ENCODE data around the gene LRRC74B.
"Not testable (repeated sequence)": the region's sequence is repeated elsewhere in the genome, so short reads cannot be mapped to it uniquely, and the experiment has no call there.

The LRRC74B gene

GRCh38 chr22:21044931-21045584 lies 688 bp upstream of the LRRC74B start:
- no peak overlapping the region for H2BK120ac ChIP-seq (ENCODE audit: low read depth, low read length)
- peak overlapping the region; percentile 52 for H3K4me2 ChIP-seq (ENCODE audit: insufficient read depth, low read length, poor library complexity, severe bottlenecking)
- peak overlapping the region; percentile 35 for H2BK5ac ChIP-seq (ENCODE audit: low read length)
- no CpG with 5 or more reads among the region's 15 CpGs for WGBS, 2 donors (ENCODE audit: extremely low coverage in 2 of 2, insufficient read length in 2 of 2, insufficient replicate concordance in 1 of 2)
- H3K14ac ChIP-seq (ENCODE audit: low read length) = no peak overlapping the region
- H2BK15ac ChIP-seq (ENCODE audit: low read length) = peak overlapping the region; percentile 69
- no peak overlapping the region for H4K8ac ChIP-seq (ENCODE audit: low read depth, low read length)
- H2AFZ ChIP-seq (ENCODE audit: low read length) = peak overlapping the region; percentile 64
- peak overlapping the region; percentile 41 for H2BK12ac ChIP-seq (ENCODE audit: low read length)
- H3K23ac ChIP-seq (ENCODE audit: low read depth, low read length, poor library complexity) = peak overlapping the region; percentile 89
- H3K18ac ChIP-seq (ENCODE audit: low read length) = peak overlapping the region; percentile 83
- H3K9me3 ChIP-seq (replicated peaks in 1 of 2; ENCODE audit: control insufficient read depth in 2 of 2, insufficient read depth in 1 of 2, low read depth in 1 of 2, low read length in 2 of 2) = no peaks in the 10 kb centered on the region
- no peak overlapping the region for H3K4ac ChIP-seq (ENCODE audit: low read length)
- no peak overlapping the region for H2AK5ac ChIP-seq (ENCODE audit: low read depth, low read length)
- peak overlapping the region in 1 of 2 donors; percentile 58 for H3K4me3 ChIP-seq (ENCODE audit: low read length in 2 of 2)
- no peaks in the 10 kb centered on the region for H3K79me1 ChIP-seq (ENCODE audit: low read depth, low read length)
- H3K4me1 ChIP-seq (ENCODE audit: control insufficient read depth in 2 of 2, insufficient read depth in 1 of 2, low read depth in 1 of 2, low read length in 2 of 2) = peaks cover 12 to 15% of the 10 kb centered on the region in 2 donors
- no peak overlapping the region for H4K91ac ChIP-seq (ENCODE audit: low read depth, low read length, poor library complexity)
- no peaks in the 10 kb centered on the region for H3K36me3 ChIP-seq (replicated peaks in 1 of 2; ENCODE audit: control insufficient read depth in 2 of 2, insufficient read depth in 2 of 2, low read length in 2 of 2)
- peak overlapping the region; percentile 44 for H3K9ac ChIP-seq (ENCODE audit: low read depth, low read length, poor library complexity)
- no peak for DNase-seq (ENCODE audit: low spot score)
- H3K27me3 ChIP-seq (ENCODE audit: control insufficient read depth in 3 of 3, insufficient read depth in 3 of 3, low read depth in 1 of 3, low read length in 3 of 3) = peaks cover 0 to 17% (median 0%) of the 10 kb centered on the region in 3 experiments
- peak overlapping the region; percentile 40 for H3K27ac ChIP-seq (replicated peaks; ENCODE audit: low read length)

- Histone ChIP-seq H3K27ac (replicated peaks; ENCODE audit: low read length) (no peak overlapping the region), H3K79me1 (ENCODE audit: low read depth, low read length) (no peaks in the 10 kb centered on the region), H2AK5ac (ENCODE audit: low read depth, low read length) (peak overlapping the region; percentile 24), H2BK5ac (ENCODE audit: low read length) (no peak overlapping the region), H2BK120ac (ENCODE audit: low read depth, low read length) (no peak overlapping the region), H3K4me2 (ENCODE audit: insufficient read depth, low read length, poor library complexity, severe bottlenecking) (no peak overlapping the region), H3K9me3 (replicated peaks in 1 of 2; ENCODE audit: control insufficient read depth in 2 of 2, insufficient read depth in 1 of 2, low read depth in 1 of 2, low read length in 2 of 2) (no peaks in the 10 kb centered on the region), H3K18ac (ENCODE audit: low read length) (peak overlapping the region; percentile 22), H3K14ac (ENCODE audit: low read length) (peak overlapping the region; percentile 75), H3K9ac (ENCODE audit: low read depth, low read length, poor library complexity) (no peak overlapping the region), H4K8ac (ENCODE audit: low read depth, low read length) (no peak overlapping the region), H3K27me3 (ENCODE audit: control insufficient read depth in 3 of 3, insufficient read depth in 3 of 3, low read depth in 1 of 3, low read length in 3 of 3) (peaks cover 0 to 19% (median 0%) of the 10 kb centered on the region in 3 experiments), H3K4ac (ENCODE audit: low read length) (no peak overlapping the region), H3K4me1 (ENCODE audit: control insufficient read depth in 2 of 2, insufficient read depth in 1 of 2, low read depth in 1 of 2, low read length in 2 of 2) (peaks cover 15 to 20% of the 10 kb centered on the region in 2 donors), H2BK12ac (ENCODE audit: low read length) (no peak overlapping the region), H4K91ac (ENCODE audit: low read depth, low read length, poor library complexity) (no peak overlapping the region), H2BK15ac (ENCODE audit: low read length) (peak overlapping the region; percentile 10), H3K4me3 (ENCODE audit: low read length in 2 of 2) (peak overlapping the region in 1 of 2 donors; percentile 44), H2AFZ (ENCODE audit: low read length) (no peak overlapping the region), H3K36me3 (replicated peaks in 1 of 2; ENCODE audit: control insufficient read depth in 2 of 2, insufficient read depth in 2 of 2, low read length in 2 of 2) (no peaks in the 10 kb centered on the region), H3K23ac (ENCODE audit: low read depth, low read length, poor library complexity) (peak overlapping the region; percentile 12)
- no CpG with 5 or more reads among the region's 14 CpGs for WGBS, 2 donors (ENCODE audit: extremely low coverage in 2 of 2, insufficient read length in 2 of 2, insufficient replicate concordance in 1 of 2)
- no peak for DNase-seq (ENCODE audit: low spot score)
These were observed 1.4 kb downstream of the LRRC74B start for GRCh38 chr22:21047035-21047661.

- no peak overlapping the region for H4K8ac ChIP-seq (ENCODE audit: low read depth, low read length)
- no peak overlapping the region for H3K4ac ChIP-seq (ENCODE audit: low read length)
- peak overlapping the region; percentile 44 for H3K9ac ChIP-seq (ENCODE audit: low read depth, low read length, poor library complexity)
- H4K91ac ChIP-seq (ENCODE audit: low read depth, low read length, poor library complexity) = no peak overlapping the region
- no peak overlapping the region for H2BK12ac ChIP-seq (ENCODE audit: low read length)
- H2AK5ac ChIP-seq (ENCODE audit: low read depth, low read length) = peak overlapping the region; percentile 24
- no peak overlapping the region for H3K18ac ChIP-seq (ENCODE audit: low read length)
- no peak overlapping the region for H2BK120ac ChIP-seq (ENCODE audit: low read depth, low read length)
- H3K4me3 ChIP-seq (ENCODE audit: low read length in 2 of 2) = no peak overlapping the region
- H3K27ac ChIP-seq (replicated peaks; ENCODE audit: low read length) = no peak overlapping the region
- H3K14ac ChIP-seq (ENCODE audit: low read length) = no peak overlapping the region
- no peak overlapping the region for H2AFZ ChIP-seq (ENCODE audit: low read length)
- no peak for DNase-seq (ENCODE audit: low spot score)
- H3K27me3 ChIP-seq (ENCODE audit: control insufficient read depth in 3 of 3, insufficient read depth in 3 of 3, low read depth in 1 of 3, low read length in 3 of 3) = peaks cover 0 to 25% (median 0%) of the 10 kb centered on the region in 3 experiments
- whole genome bisulfite sequencing, 2 donors (ENCODE audit: extremely low coverage in 2 of 2, insufficient read length in 2 of 2, insufficient replicate concordance in 1 of 2) = no CpG with 5 or more reads among the region's 7 CpGs
- peak overlapping the region; percentile 91 for H3K23ac ChIP-seq (ENCODE audit: low read depth, low read length, poor library complexity)
- H2BK5ac ChIP-seq (ENCODE audit: low read length) = no peak overlapping the region
- no peaks in the 10 kb centered on the region for H3K79me1 ChIP-seq (ENCODE audit: low read depth, low read length)
- peak overlapping the region; percentile 6 for H2BK15ac ChIP-seq (ENCODE audit: low read length)
- H3K4me2 ChIP-seq (ENCODE audit: insufficient read depth, low read length, poor library complexity, severe bottlenecking) = no peak overlapping the region
- H3K4me1 ChIP-seq (ENCODE audit: control insufficient read depth in 2 of 2, insufficient read depth in 1 of 2, low read depth in 1 of 2, low read length in 2 of 2) = peaks cover 15 to 20% of the 10 kb centered on the region in 2 donors
- H3K36me3 ChIP-seq (replicated peaks in 1 of 2; ENCODE audit: control insufficient read depth in 2 of 2, insufficient read depth in 2 of 2, low read length in 2 of 2) = no peaks in the 10 kb centered on the region
- H3K9me3 ChIP-seq (replicated peaks in 1 of 2; ENCODE audit: control insufficient read depth in 2 of 2, insufficient read depth in 1 of 2, low read depth in 1 of 2, low read length in 2 of 2) = no peaks in the 10 kb centered on the region
These were observed 2.0 kb downstream of the LRRC74B start for GRCh38 chr22:21047730-21048129.

GRCh38 chr22:21048448-21048847 lies 2.7 kb downstream of the LRRC74B start:
- not testable (repeated sequence) for H3K14ac ChIP-seq (ENCODE audit: low read length); H4K8ac ChIP-seq (ENCODE audit: low read depth, low read length); H3K36me3 ChIP-seq (replicated peaks in 1 of 2; ENCODE audit: control insufficient read depth in 2 of 2, insufficient read depth in 2 of 2, low read length in 2 of 2); H2BK12ac ChIP-seq (ENCODE audit: low read length); H3K79me1 ChIP-seq (ENCODE audit: low read depth, low read length); DNase-seq (ENCODE audit: low spot score); H2BK15ac ChIP-seq (ENCODE audit: low read length); H2BK5ac ChIP-seq (ENCODE audit: low read length); H3K4me3 ChIP-seq (ENCODE audit: low read length in 2 of 2); H2AFZ ChIP-seq (ENCODE audit: low read length); H3K4ac ChIP-seq (ENCODE audit: low read length); H2BK120ac ChIP-seq (ENCODE audit: low read depth, low read length); H4K91ac ChIP-seq (ENCODE audit: low read depth, low read length, poor library complexity); H3K9ac ChIP-seq (ENCODE audit: low read depth, low read length, poor library complexity); H3K4me2 ChIP-seq (ENCODE audit: insufficient read depth, low read length, poor library complexity, severe bottlenecking); H3K27ac ChIP-seq (replicated peaks; ENCODE audit: low read length); H3K18ac ChIP-seq (ENCODE audit: low read length); H3K23ac ChIP-seq (ENCODE audit: low read depth, low read length, poor library complexity); H3K9me3 ChIP-seq (replicated peaks in 1 of 2; ENCODE audit: control insufficient read depth in 2 of 2, insufficient read depth in 1 of 2, low read depth in 1 of 2, low read length in 2 of 2)
- Histone ChIP-seq H2AK5ac (ENCODE audit: low read depth, low read length) (peak overlapping the region; percentile 58), H3K4me1 (ENCODE audit: control insufficient read depth in 2 of 2, insufficient read depth in 1 of 2, low read depth in 1 of 2, low read length in 2 of 2) (peaks cover 15 to 20% of the 10 kb centered on the region in 2 donors), H3K27me3 (ENCODE audit: control insufficient read depth in 3 of 3, insufficient read depth in 3 of 3, low read depth in 1 of 3, low read length in 3 of 3) (peaks cover 0 to 27% (median 0%) of the 10 kb centered on the region in 3 experiments)
- WGBS, 2 donors (ENCODE audit: extremely low coverage in 2 of 2, insufficient read length in 2 of 2, insufficient replicate concordance in 1 of 2) = no CpG with 5 or more reads among the region's 5 CpGs

All from neuronal stem cell (in vitro differentiated cells).